Activated CD4-positive, CD25-positive, alpha-beta regulatory T cell treated with anti-CD3 and anti-CD28 coated beads, Interleukin-2, amount 50 U/mL, for 72 hours (primary cell): Measurements from ENCODE around the gene HRH2.

ENCODE experiments used
- DNase-seq: peaks from one replicate; pipeline ENCODE4 v3.0.0; 2021

The HRH2 gene

GRCh38 chr5:175694371-175695160, 36.7 kb downstream of the HRH2 start:
- DNase-seq: no peak

- DNase-seq: no peak
Measured at GRCh38 chr5:175695161-175696126, 37.6 kb downstream of the HRH2 start.

GRCh38 chr5:175696139-175696854, 38.4 kb downstream of the HRH2 start:
- DNase-seq: peak; percentile 83

GRCh38 chr5:175696855-175697198, 39.0 kb downstream of the HRH2 start:
- DNase-seq: peak; percentile 25

- DNase-seq: peak; percentile 16
Measured at GRCh38 chr5:175697846-175698245, 40.0 kb downstream of the HRH2 start.

- peak; percentile 12 for DNase-seq
Measured at GRCh38 chr5:175698401-175699115, 40.7 kb downstream of the HRH2 start.

GRCh38 chr5:175700991-175701390, 43.1 kb downstream of the HRH2 start:
- DNase-seq: peak; percentile 9

- DNase-seq: peak; percentile 15
Measured at GRCh38 chr5:175701797-175702196, 43.9 kb downstream of the HRH2 start.

- peak; percentile 8 for DNase-seq
Measured at GRCh38 chr5:175706499-175706898, 48.6 kb downstream of the HRH2 start.

GRCh38 chr5:175707751-175708375, 50.0 kb downstream of the HRH2 start:
- DNase-seq: peak; percentile 12

GRCh38 chr5:175709276-175709781, 51.5 kb downstream of the HRH2 start:
- DNase-seq: peak; percentile 25

- DNase-seq: peak; percentile 6
Measured at GRCh38 chr5:175710326-175710725, 52.5 kb downstream of the HRH2 start.

GRCh38 chr5:175711031-175711430, 53.2 kb downstream of the HRH2 start:
- DNase-seq: no peak

- peak; percentile 8 for DNase-seq
Measured at GRCh38 chr5:175711472-175712312, 53.8 kb downstream of the HRH2 start.

GRCh38 chr5:175712313-175712680, 54.4 kb downstream of the HRH2 start:
- peak; percentile 5 for DNase-seq

GRCh38 chr5:175712681-175713085, 54.8 kb downstream of the HRH2 start:
- DNase-seq: peak; percentile 5

- peak; percentile 18 for DNase-seq
Measured at GRCh38 chr5:175713930-175714329, 56.1 kb downstream of the HRH2 start.

- DNase-seq: peak; percentile 13
Measured at GRCh38 chr5:175714479-175715085, 56.7 kb downstream of the HRH2 start.

GRCh38 chr5:175715627-175716522, 58.0 kb downstream of the HRH2 start:
- peak; percentile 17 for DNase-seq
